H1 (cell line): ENCODE results near the gene EPB41L2. TPM values are rescaled to one million over a fixed set of nuclear protein-coding genes. Genes with fewer than 3 reads are reported as not detected.

Experiments
- CTCF ChIA-PET: fragments of 300-600 bp; sonication (Branson Sonifier 250); formaldehyde crosslinking; loops from one replicate; lab custom pipeline; 2021; ENCODE audit not compliant: partially characterized antibody; lab: Charles Lee
- POLR2A ChIA-PET: fragments of 300-600 bp; sonication (Branson Sonifier 250); formaldehyde crosslinking; loops from one replicate; lab custom pipeline; 2021; ENCODE audit warnings: inconsistent platforms; ENCODE audit not compliant: partially characterized antibody; lab: Charles Lee
- DNase-seq, 2 experiments: peaks; one replicate each; pipeline versions ENCODE4 v3.0.0 to v3.0.0-alpha.2; 2010 to 2022; ENCODE audit warnings: low spot score in 2 of 2, low read depth in 1 of 2, mixed read lengths in 1 of 2
- FAIRE-seq: peaks from 2 replicates; lab custom pipeline; 2011; peaks lifted over from hg19 to GRCh38; lab: Jason Lieb, UNC
- H2AFZ ChIP-seq: 2 replicates; pipeline ENCODE4 v1.8.1; 2012; ENCODE audit warnings: low read length, inconsistent platforms
- H2AK5ac ChIP-seq: 2 replicates; pipeline ENCODE4 v1.6.1; 2013; ENCODE audit warnings: low read depth, low read length
- H2BK120ac ChIP-seq: replicated peaks from 2 replicates; pipeline ENCODE3; 2013; ENCODE audit warnings: low read depth, low read length, inconsistent platforms
- H2BK12ac ChIP-seq: 2 replicates; pipeline ENCODE4 v1.6.1; 2013; ENCODE audit warnings: low read depth, low read length
- H2BK15ac ChIP-seq: 2 replicates; pipeline ENCODE4 v1.6.1; 2013; ENCODE audit warnings: low read length
- H2BK20ac ChIP-seq: 2 replicates; pipeline ENCODE4 v1.6.1; 2013; ENCODE audit warnings: low read length
- H2BK5ac ChIP-seq: 2 replicates; pipeline ENCODE4 v1.6.1; 2013; ENCODE audit warnings: low read depth, low read length
- H3K14ac ChIP-seq: 2 replicates; pipeline ENCODE4 v1.6.1; 2013; ENCODE audit warnings: inconsistent platforms; ENCODE audit not compliant: insufficient read length
- H3K18ac ChIP-seq: 2 replicates; pipeline ENCODE4 v1.6.1; 2013; ENCODE audit warnings: low read length; ENCODE audit errors: extremely low read depth
- H3K23ac ChIP-seq: 2 replicates; pipeline ENCODE4 v1.6.1; 2013; ENCODE audit warnings: inconsistent platforms; ENCODE audit not compliant: insufficient read length
- H3K23me2 ChIP-seq: 2 replicates; pipeline ENCODE4 v1.6.1; 2013; ENCODE audit warnings: low read depth, low read length
- H3K27ac ChIP-seq: 2 replicates; pipeline ENCODE4 v1.6.1; 2011; ENCODE audit warnings: low read depth, low read length, inconsistent platforms
- H3K27me3 ChIP-seq, 4 experiments: replicated peaks in 1 of 4; 1 replicate in 1 of 4; 2 replicates in 3 of 4; pipeline versions ENCODE4 v1.6.1 to v1.8.1; 2011 to 2013; ENCODE audit warnings: low read length in 3 of 4, mild to moderate bottlenecking in 3 of 4, inconsistent platforms in 2 of 4, mixed read lengths in 2 of 4, moderate library complexity in 1 of 4; ENCODE audit not compliant: control insufficient read depth in 3 of 4, insufficient read depth in 3 of 4; ENCODE audit errors: extremely low read depth in 1 of 4
- H3K36me3 ChIP-seq, 4 experiments: 2 replicates each; pipeline versions ENCODE4 v1.6.1 to v1.8.1; 2011 to 2013; ENCODE audit warnings: mild to moderate bottlenecking in 4 of 4, low read length in 3 of 4, moderate library complexity in 2 of 4, control low read depth in 1 of 4, inconsistent platforms in 1 of 4; ENCODE audit not compliant: insufficient read depth in 4 of 4, control insufficient read depth in 2 of 4
- H3K4ac ChIP-seq: replicated peaks from 2 replicates; pipeline ENCODE3; 2013; ENCODE audit warnings: low read length, low read depth, mixed read lengths, inconsistent platforms; ENCODE audit not compliant: insufficient read length
- H3K4me1 ChIP-seq, 4 experiments: replicated peaks in 1 of 4; 1 replicate in 1 of 4; 2 replicates in 3 of 4; pipeline versions ENCODE4 v1.6.1 to v1.8.1; 2011 to 2013; ENCODE audit warnings: low read length in 3 of 4, inconsistent platforms in 2 of 4, mixed read lengths in 1 of 4; ENCODE audit not compliant: insufficient read depth in 4 of 4, control insufficient read depth in 3 of 4
- H3K4me2 ChIP-seq, 2 experiments: 2 replicates each; pipeline versions ENCODE4 v1.6.1 to v1.8.1; 2011 to 2013; ENCODE audit warnings: low read depth in 2 of 2, low read length in 2 of 2, control low read depth in 1 of 2, inconsistent platforms in 1 of 2, mild to moderate bottlenecking in 1 of 2; ENCODE audit not compliant: insufficient read depth in 1 of 2
- H3K4me3 ChIP-seq, 4 experiments: fragments of 200-600, 300-600 bp in 1 of 4; sonication (generic), shearing (Covaris generic), sonication (Bioruptor Twin) in 1 of 4; 2 replicates each; pipeline versions ENCODE4 v1.5.1 to v1.8.1; 2011 to 2016; ENCODE audit warnings: low read length in 4 of 4, low read depth in 3 of 4, control low read depth in 2 of 4, inconsistent platforms in 2 of 4, mild to moderate bottlenecking in 2 of 4, mixed read lengths in 1 of 4, moderate library complexity in 1 of 4; ENCODE audit not compliant: insufficient read depth in 2 of 4; ENCODE audit errors: extremely low read depth in 1 of 4
- H3K56ac ChIP-seq: replicated peaks from 2 replicates; pipeline ENCODE3; 2013; ENCODE audit warnings: low read depth, mild to moderate bottlenecking, mixed read lengths, low read length, inconsistent platforms; ENCODE audit not compliant: insufficient read length
- H3K79me1 ChIP-seq: 2 replicates; pipeline ENCODE4 v1.6.1; 2013; ENCODE audit warnings: low read depth, low read length, control low read depth
- H3K79me2 ChIP-seq, 2 experiments: 2 replicates each; pipeline versions ENCODE4 v1.6.1 to v1.8.1; 2012 to 2013; ENCODE audit warnings: low read length in 2 of 2, mild to moderate bottlenecking in 2 of 2, inconsistent platforms in 1 of 2; ENCODE audit not compliant: insufficient read depth in 2 of 2, control insufficient read depth in 1 of 2
- H3K9ac ChIP-seq, 4 experiments: replicated peaks in 1 of 4; 1 replicate in 1 of 4; 2 replicates in 3 of 4; pipeline versions ENCODE4 v1.6.1 to v1.8.1; 2011 to 2013; ENCODE audit warnings: low read depth in 3 of 4, low read length in 3 of 4, control low read depth in 2 of 4, mild to moderate bottlenecking in 2 of 4, moderate library complexity in 2 of 4, inconsistent platforms in 1 of 4; ENCODE audit errors: extremely low read depth in 1 of 4
- H3K9me3 ChIP-seq, 2 experiments: 2 replicates each; pipeline versions ENCODE4 v1.6.1 to v1.8.1; 2012 to 2013; ENCODE audit warnings: mild to moderate bottlenecking in 2 of 2, moderate library complexity in 2 of 2, control low read depth in 1 of 2, inconsistent platforms in 1 of 2, low read depth in 1 of 2, low read length in 1 of 2, mixed read lengths in 1 of 2; ENCODE audit not compliant: insufficient read depth in 2 of 2
- H4K20me1 ChIP-seq, 2 experiments: replicated peaks in 1 of 2; 2 replicates each; pipeline versions ENCODE3 to v1.8.1; 2011 to 2013; ENCODE audit warnings: inconsistent platforms in 2 of 2, low read length in 2 of 2, mild to moderate bottlenecking in 1 of 2; ENCODE audit not compliant: insufficient read depth in 2 of 2, control insufficient read depth in 1 of 2
- H4K5ac ChIP-seq: 2 replicates; pipeline ENCODE4 v1.6.1; 2013; ENCODE audit warnings: low read length, low read depth, mixed read lengths, inconsistent platforms; ENCODE audit not compliant: insufficient read length
- H4K8ac ChIP-seq: 2 replicates; pipeline ENCODE4 v1.8.0; 2013; ENCODE audit warnings: mild to moderate bottlenecking, moderate library complexity, low read length, inconsistent platforms; ENCODE audit not compliant: insufficient read depth; ENCODE audit errors: extremely low read depth
- H4K91ac ChIP-seq: replicated peaks from 2 replicates; pipeline ENCODE3; 2013; ENCODE audit warnings: low read length, mixed read lengths, inconsistent platforms; ENCODE audit not compliant: insufficient read length
- CBX5 ChIP-seq: fragments of 300-800, 300-1000 bp; sonication (generic); IDR thresholded peaks from 2 replicates; pipeline ENCODE4 v1.7.1; 2016; ENCODE audit warnings: antibody characterized with exemption, low read length, low read depth
- CBX8 ChIP-seq: fragments of 300-800, 300-1000 bp; sonication (generic); IDR thresholded peaks from 2 replicates; pipeline ENCODE4 v1.7.1; 2016; ENCODE audit warnings: low read depth, low read length, borderline replicate concordance
- CHD1 ChIP-seq: IDR thresholded peaks from 2 replicates; pipeline ENCODE4 v1.6.1; 2012; ENCODE audit warnings: low read depth, low read length, improper control_type of control experiment
- EZH2 ChIP-seq: fragments of 200-600 bp; sonication (generic); IDR thresholded peaks from 2 replicates; pipeline ENCODE4 v1.7.1; 2012; ENCODE audit warnings: low read depth, mild to moderate bottlenecking, moderate library complexity, low read length, inconsistent platforms; ENCODE audit not compliant: severe bottlenecking
- GTF2F1 ChIP-seq: IDR thresholded peaks from 2 replicates; pipeline ENCODE4 v1.6.1; 2012; ENCODE audit warnings: low read depth, low read length, improper control_type of control experiment, borderline replicate concordance
- PHF8 ChIP-seq: fragments of 200-600 bp; sonication (generic); conservative IDR thresholded peaks from 2 replicates; pipeline ENCODE4 v1.7.1; 2012; ENCODE audit warnings: low read depth, mild to moderate bottlenecking, inconsistent platforms, low read length, moderate library complexity
- POLR2AphosphoS5 ChIP-seq: IDR thresholded peaks from 2 replicates; pipeline ENCODE4 v1.6.1; 2011; ENCODE audit warnings: low read depth, low read length
- SP4 ChIP-seq: IDR thresholded peaks from 2 replicates; pipeline ENCODE4 v1.6.1; 2012; ENCODE audit warnings: low read length, inconsistent platforms
- SUZ12 ChIP-seq: fragments of 200-600 bp; sonication (generic); IDR thresholded peaks from 2 replicates; pipeline ENCODE4 v1.6.1; 2012; ENCODE audit warnings: mild to moderate bottlenecking, inconsistent platforms, low read length, moderate library complexity, mixed read lengths
- TBP ChIP-seq: IDR thresholded peaks from 2 replicates; pipeline ENCODE4 v1.6.1; 2011; ENCODE audit warnings: low read depth, low read length, improper control_type of control experiment
- TCF12 ChIP-seq: IDR thresholded peaks from 2 replicates; pipeline ENCODE4 v1.6.1; 2011; ENCODE audit warnings: low read depth, mild to moderate bottlenecking, low read length
- TEAD4 ChIP-seq: IDR thresholded peaks from 2 replicates; pipeline ENCODE4 v1.6.1; 2012; ENCODE audit warnings: low read depth, low read length, inconsistent platforms, mixed read lengths
- ZNF274 ChIP-seq: IDR thresholded peaks from 2 replicates; pipeline ENCODE4 v1.7.0; 2012; ENCODE audit warnings: low read length, borderline replicate concordance; ENCODE audit errors: extremely low read depth
- WGBS, 2 experiments: shearing (Covaris generic) in 1 of 2; methylation state at CpG; one replicate each; pipeline versions ENCODE4 v1.1.6 to v1.1.7; 2013 to 2015; ENCODE audit warnings: low lambda C conversion rate in 2 of 2, mixed read lengths in 2 of 2, inconsistent platforms in 1 of 2, low coverage in 1 of 2, missing lambda C conversion rate in 1 of 2; ENCODE audit not compliant: insufficient replicate concordance in 2 of 2, insufficient coverage in 1 of 2, insufficient read length in 1 of 2; ENCODE audit errors: extremely low coverage in 1 of 2, missing lambda C conversion rate in 1 of 2; 5-methylcytosine and 5-hydroxymethylcytosine counted together
- polyA plus RNA-seq, 7 experiments: library from polyadenylated mRNA; depleted of rRNA in 3 of 7; stranded (reverse) in 5 of 7; unstranded in 2 of 7; fragments of >200 nt in 5 of 7; fragments of 200-250 nt in 2 of 7; gene quantifications; 1 replicate in 5 of 7; 2 replicates in 1 of 7; 4 replicates in 1 of 7; pipeline versions ENCODE4 v1.2.1 to v1.2.3, GENCODE V29; 2011 to 2013; ENCODE audit warnings: missing spikeins in 2 of 7, mixed read lengths in 2 of 7
- total RNA-seq: library from RNA; stranded (reverse); fragmentation: NEBNext Ultra II Directional; extraction: Animal tissue kit (Norgen Biotek cat#: 25700); gene quantifications from 2 replicates; pipeline ENCODE4 v1.2.1, GENCODE V29; 2021
- TF ChIP-seq, protein P1 (sequence below): IDR thresholded peaks from 2 replicates; pipeline ENCODE4 v1.6.1; 2012; ENCODE audit warnings: inconsistent platforms

The EPB41L2 gene
- total and polyA plus RNA-seq, 2 of the 8 experiments (the other 6 are each of a cell fraction or from before 2014, with no cell fraction given): 22.5 to 123 TPM

DNA sequence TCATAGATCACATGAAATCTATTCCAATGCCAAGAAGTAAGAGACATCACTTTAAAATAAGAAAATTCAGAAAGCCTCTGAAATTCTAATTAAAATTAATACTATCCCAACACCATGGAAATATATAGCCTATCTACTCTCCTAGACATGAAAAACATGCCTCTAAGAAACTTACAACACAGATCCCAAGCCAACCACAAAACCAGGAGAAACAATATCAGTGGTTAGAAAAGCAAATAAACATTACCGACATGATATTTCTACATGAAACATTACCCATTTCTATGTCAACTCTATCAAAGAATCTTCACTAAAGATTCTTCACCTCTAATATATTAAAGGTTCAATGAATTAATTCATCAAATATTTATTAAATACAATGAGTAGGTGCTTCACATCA is 4.8 kb downstream of the EPB41L2 start:
- Histone ChIP-seq H3K9me3 (peaks cover 15 to 23% of the 10 kb centered on the region in 2 experiments), H4K91ac (no peak overlapping the region), H2BK15ac (no peak overlapping the region), H3K27me3 (no peaks in the 10 kb centered on the region), H3K4ac (no peak overlapping the region), H3K4me2 (no peak overlapping the region), H3K4me3 (no peak overlapping the region), H3K23ac (no peak overlapping the region), H4K5ac (no peak overlapping the region), H3K4me1 (peaks cover 2 to 17% (median 4%) of the 10 kb centered on the region in 4 experiments; a peak in 5 of 7 replicates), H2BK5ac (no peak overlapping the region), H4K8ac (no peak overlapping the region), H3K27ac (no peak overlapping the region), H2BK120ac (no peak overlapping the region), H2AFZ (no peak overlapping the region), H3K56ac (no peak overlapping the region), H3K14ac (no peak overlapping the region), H2AK5ac (no peak overlapping the region), H3K9ac (no peak overlapping the region), H2BK12ac (no peak overlapping the region), H4K20me1 (no peaks in the 10 kb centered on the region), H3K23me2 (peaks cover 2% of the 10 kb centered on the region; the same call in 1 of the 2 replicates), H3K79me2 (peaks cover 0 to 89% of the 10 kb centered on the region in 2 experiments; a peak in 3 of 4 replicates), H3K18ac (no peak overlapping the region), H3K36me3 (peaks cover 0 to 16% (median 4%) of the 10 kb centered on the region in 4 experiments; a peak in 3 of 8 replicates), H3K79me1 (peaks cover 7% of the 10 kb centered on the region; the same call in 1 of the 2 replicates), H2BK20ac (no peak overlapping the region)
- no peak for DNase-seq
- no peak for FAIRE-seq
- ChIA-PET POLR2A (no interaction called here), CTCF (interaction anchor here (1.6 kb wide), 1 partner anchor 476 kb away, joined by 3 read pairs; no protein-coding TSS in a partner anchor)
- WGBS, 2 experiments: 94% methylated on average over 1 of the region's 1 CpG; no CpG with 5 or more reads in 1 of the 2 experiments
- TF ChIP-seq TBP: no peak
- TF ChIP-seq CHD1: no peak
- TF ChIP-seq CBX8: no peak
- TF ChIP-seq POLR2AphosphoS5: no peak
- no peak for TF ChIP-seq SUZ12
- no peak for TF ChIP-seq SP4
- TF ChIP-seq PHF8: no peak
- TF ChIP-seq GTF2F1: no peak
- TF ChIP-seq, protein P1, sequence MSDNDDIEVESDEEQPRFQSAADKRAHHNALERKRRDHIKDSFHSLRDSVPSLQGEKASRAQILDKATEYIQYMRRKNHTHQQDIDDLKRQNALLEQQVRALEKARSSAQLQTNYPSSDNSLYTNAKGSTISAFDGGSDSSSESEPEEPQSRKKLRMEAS: no peak
- TF ChIP-seq ZNF274: no peak
- TF ChIP-seq TCF12: no peak
- no peak for TF ChIP-seq CBX5
- no peak for TF ChIP-seq EZH2
- TF ChIP-seq TEAD4: no peak
